Left cardiac atrium (tissue), 4 donors: Measurements from ENCODE around the gene CD36. TPM values are rescaled to one million over a fixed set of nuclear protein-coding genes. Genes with fewer than 3 reads are reported as not detected.

Source experiments
- ATAC-seq, 2 donors: fragments of 200-7000 bp; cut with Tn5 transposase; one replicate each; pipeline ENCODE4 v1.9.1; 2020; ENCODE audit warnings: mild to moderate bottlenecking in 2 of 2, moderate library complexity in 2 of 2
- DNase-seq: peaks from one replicate; pipeline ENCODE4 v3.0.0-alpha.2; 2020
- intact Hi-C, 2 donors: fragments of 100-400 bp; cut with DNase I; formaldehyde crosslinking; loops; one replicate each; pipeline versions ENCODE4 v1.14.1 to v1.15.1; 2022 to 2023
- total RNA-seq, 2 donors: library from RNA; stranded (reverse); fragmentation: NEBNext Ultra II Directional; extraction: Animal tissue kit (Norgen Biotek cat#: 25700); gene quantifications; one replicate each; pipeline ENCODE4 v1.2.1, GENCODE V29; 2021
- donor health status: DM: no; HTN: yes; CAD: no.
- donor health status: DM: no; HTN: yes; CAD: no; lungs with severe emphysema.
- donor health status: DM: yes; HTN: yes; CAD: no.
- donor health status: Dilated cardiomyopathy.

The CD36 gene
- total RNA-seq, 2 donors from 2014 or later: 760 to 831 TPM

DNA sequence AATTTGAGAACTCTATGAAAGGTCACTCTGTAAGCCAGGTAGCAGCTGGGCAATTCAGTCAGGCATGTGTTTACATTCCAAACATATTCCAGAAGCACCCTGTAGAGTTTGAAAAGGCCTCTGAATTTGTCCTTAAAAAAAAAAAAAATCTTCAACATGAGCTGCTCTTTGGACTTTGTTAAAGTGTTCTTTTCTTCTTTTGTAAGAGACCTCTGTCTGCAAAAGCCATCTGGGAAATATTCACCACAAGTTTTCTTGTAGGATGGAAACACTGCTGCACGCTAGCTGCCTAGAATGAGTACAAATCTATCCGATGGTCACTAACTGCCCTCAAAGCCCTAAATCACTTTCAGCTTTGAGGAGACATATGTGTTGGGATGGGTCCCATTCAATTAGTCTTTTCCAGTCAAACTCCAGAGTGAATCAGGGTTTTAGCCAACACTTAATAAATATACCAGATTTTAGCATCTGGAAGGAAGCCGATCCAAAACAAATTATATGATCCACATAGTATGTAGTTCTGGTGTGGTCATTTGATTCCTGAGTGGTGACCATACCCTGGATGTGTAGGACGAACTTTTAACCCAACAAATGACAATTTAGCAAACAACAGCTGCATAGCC lies 85.9 kb downstream of the CD36 start:
- DNase-seq (no peak), ATAC-seq (no peak)
- intact Hi-C loops: no loop called here

DNA sequence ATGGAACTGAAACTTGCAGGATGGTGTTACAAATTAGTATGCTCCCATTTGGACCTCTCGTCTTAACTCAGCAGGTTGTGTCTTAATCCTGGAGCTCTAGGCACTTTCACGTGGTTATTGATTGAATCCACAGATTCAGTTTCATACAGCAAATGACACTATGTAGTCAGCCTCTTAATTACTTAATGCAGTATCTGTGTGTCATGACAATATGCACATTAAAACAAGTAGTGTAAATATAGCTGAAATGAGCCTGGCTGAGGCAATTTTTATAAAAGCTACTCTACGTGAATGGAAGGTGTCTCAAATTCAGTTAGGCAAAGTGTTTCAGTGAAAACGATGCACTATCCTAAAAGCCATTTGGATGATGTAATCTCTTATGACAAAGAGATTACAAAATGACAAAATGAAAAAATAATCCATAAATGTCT lies 86.8 kb downstream of the CD36 start:
- DNase-seq (no peak), ATAC-seq (no peak)
- intact Hi-C loops: no loop called here

Other genes starting within 250 kb of the CD36 start
- gene GNAT3, start 126.6 kb upstream of the CD36 start, total RNA-seq: not detected